Keratinocyte (primary cell): ENCODE results near the gene ABAT.

Experiments used
- EZH2 ChIP-seq: IDR thresholded peaks from one replicate; pipeline ENCODE4 v1.6.1; 2012; ENCODE audit warnings: inconsistent platforms, mild to moderate bottlenecking, low read length, moderate library complexity
- TF ChIP-seq, protein P1 (sequence below), 3 experiments: IDR thresholded peaks in 1 of 3; conservative IDR thresholded peaks in 1 of 3; optimal IDR thresholded peaks in 1 of 3; 2 replicates in 2 of 3; 3 replicates in 1 of 3; pipeline versions ENCODE3 to v1.5.1; 2011; ENCODE audit warnings: low read length in 3 of 3, mild to moderate bottlenecking in 3 of 3, moderate library complexity in 2 of 3, control low read depth in 1 of 3, inconsistent platforms in 1 of 3; ENCODE audit not compliant: insufficient read depth in 2 of 3; ENCODE audit errors: extremely low read depth in 1 of 3

DNA sequence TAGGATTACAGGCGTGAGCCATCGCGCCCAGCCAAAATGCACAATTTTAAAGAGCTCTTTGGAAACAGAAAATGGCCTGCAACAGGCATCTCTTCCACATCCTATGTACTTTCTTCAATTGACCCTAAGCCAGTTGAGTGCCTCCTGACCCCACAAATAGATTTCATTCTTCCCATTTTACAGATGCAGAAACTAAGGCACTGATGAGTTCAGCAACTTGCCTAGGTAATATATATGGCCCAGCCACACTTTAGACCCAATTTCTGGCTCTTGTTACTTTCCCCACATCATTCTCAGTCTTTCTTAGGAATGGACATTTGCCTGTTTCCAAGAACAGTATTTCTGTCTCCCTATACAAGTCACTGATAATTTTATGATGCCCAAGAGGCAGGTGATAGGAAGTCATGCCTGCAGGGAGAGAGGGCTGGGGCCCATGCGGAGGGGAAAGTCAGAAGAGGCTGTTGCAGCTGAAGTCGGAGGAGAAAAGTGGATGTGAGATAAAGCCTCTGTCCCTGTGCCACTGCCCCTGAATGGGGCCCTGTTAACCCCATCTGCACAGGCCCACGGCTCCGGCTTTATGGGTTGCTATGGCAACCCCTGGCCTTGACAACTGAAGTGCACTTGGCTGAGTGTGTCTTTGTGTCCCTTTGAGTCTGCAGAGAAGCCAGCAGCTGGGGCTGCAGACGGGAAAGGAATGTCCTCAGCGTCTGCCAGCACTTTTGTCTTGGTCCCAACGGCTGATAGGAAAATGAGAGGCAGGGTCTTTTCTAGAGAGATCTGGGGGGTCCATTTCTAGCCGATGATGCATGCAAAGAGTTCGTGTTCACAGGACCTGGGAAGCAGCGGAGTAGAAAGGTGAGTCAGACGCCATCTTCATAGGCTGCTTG is 45.9 kb downstream of the ABAT start:
- TF ChIP-seq, protein P1, sequence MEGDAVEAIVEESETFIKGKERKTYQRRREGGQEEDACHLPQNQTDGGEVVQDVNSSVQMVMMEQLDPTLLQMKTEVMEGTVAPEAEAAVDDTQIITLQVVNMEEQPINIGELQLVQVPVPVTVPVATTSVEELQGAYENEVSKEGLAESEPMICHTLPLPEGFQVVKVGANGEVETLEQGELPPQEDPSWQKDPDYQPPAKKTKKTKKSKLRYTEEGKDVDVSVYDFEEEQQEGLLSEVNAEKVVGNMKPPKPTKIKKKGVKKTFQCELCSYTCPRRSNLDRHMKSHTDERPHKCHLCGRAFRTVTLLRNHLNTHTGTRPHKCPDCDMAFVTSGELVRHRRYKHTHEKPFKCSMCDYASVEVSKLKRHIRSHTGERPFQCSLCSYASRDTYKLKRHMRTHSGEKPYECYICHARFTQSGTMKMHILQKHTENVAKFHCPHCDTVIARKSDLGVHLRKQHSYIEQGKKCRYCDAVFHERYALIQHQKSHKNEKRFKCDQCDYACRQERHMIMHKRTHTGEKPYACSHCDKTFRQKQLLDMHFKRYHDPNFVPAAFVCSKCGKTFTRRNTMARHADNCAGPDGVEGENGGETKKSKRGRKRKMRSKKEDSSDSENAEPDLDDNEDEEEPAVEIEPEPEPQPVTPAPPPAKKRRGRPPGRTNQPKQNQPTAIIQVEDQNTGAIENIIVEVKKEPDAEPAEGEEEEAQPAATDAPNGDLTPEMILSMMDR (optimal IDR thresholded peaks at IDR 0.05 in 1 of 3, IDR thresholded peaks at IDR 0.05 in 1 of 3, conservative IDR thresholded peaks at IDR 0.05 in 1 of 3; ENCODE audit: extremely low read depth in 1 of 3, insufficient read depth in 2 of 3, low read length in 3 of 3) = no peak
- TF ChIP-seq EZH2 = no peak
